Smooth muscle cell (in vitro differentiated cells): ENCODE measurements around the gene MCRS1. TPM values are rescaled to one million over a fixed set of nuclear protein-coding genes. Genes with fewer than 3 reads are reported as not detected.

ENCODE experiments used
- DNase-seq: peaks from one replicate; lab custom pipeline; 2025; ENCODE audit not compliant: unreplicated experiment; lab: John Stamatoyannopoulos, UW
- H2AFZ ChIP-seq: fragments of 200-600 bp; sonication (generic); 2 replicates; pipeline ENCODE4 v1.6.0; 2016; ENCODE audit warnings: antibody characterized with exemption, low read depth, mild to moderate bottlenecking
- H3F3A ChIP-seq: fragments of 200-600 bp; sonication (generic); 2 replicates; pipeline ENCODE4 v1.6.0; 2017; ENCODE audit warnings: antibody characterized with exemption, low read depth
- H3K27ac ChIP-seq: fragments of 200-600 bp; sonication (generic); 2 replicates; pipeline ENCODE4 v1.5.1; 2016; ENCODE audit warnings: low read depth, mild to moderate bottlenecking
- H3K27me3 ChIP-seq: fragments of 200-600 bp; sonication (generic); 2 replicates; pipeline ENCODE4 v1.6.1; 2016; ENCODE audit warnings: low read depth, mild to moderate bottlenecking
- H3K36me3 ChIP-seq: fragments of 200-600 bp; sonication (generic); 2 replicates; pipeline ENCODE4 v1.5.1; 2016; ENCODE audit warnings: low read depth
- H3K4me1 ChIP-seq: fragments of 200-600 bp; sonication (generic); 2 replicates; pipeline ENCODE4 v1.5.1; 2016; ENCODE audit warnings: low read depth
- H3K4me2 ChIP-seq: fragments of 200-600 bp; sonication (generic); 2 replicates; pipeline ENCODE4 v1.6.0; 2016; ENCODE audit warnings: mild to moderate bottlenecking
- H3K4me3 ChIP-seq: fragments of 200-600 bp; sonication (generic); 2 replicates; pipeline ENCODE4 v1.5.1; 2016; ENCODE audit warnings: mild to moderate bottlenecking
- H3K79me2 ChIP-seq: fragments of 200-600 bp; sonication (generic); 2 replicates; pipeline ENCODE4 v1.6.0; 2016; ENCODE audit warnings: low read depth, mild to moderate bottlenecking
- H3K9ac ChIP-seq: fragments of 200-600 bp; sonication (generic); 2 replicates; pipeline ENCODE4 v1.6.0; 2016; ENCODE audit warnings: low read depth
- H3K9me3 ChIP-seq: fragments of 200-600 bp; sonication (generic); replicated peaks from 2 replicates; pipeline ENCODE4 v1.5.1; 2016; ENCODE audit warnings: low read depth
- H4K20me1 ChIP-seq: fragments of 200-600 bp; sonication (generic); 2 replicates; pipeline ENCODE4 v1.6.0; 2016; ENCODE audit warnings: low read depth
- WGBS: methylation state at CpG from one replicate; pipeline ENCODE4 v1.1.7; 2016; ENCODE audit warnings: low lambda C conversion rate; 5-methylcytosine and 5-hydroxymethylcytosine counted together
- polyA plus RNA-seq: library from polyadenylated mRNA; unstranded; fragments of >200 nt; fragmentation: Nextera tagmentation; extraction: Ambion mirVana; gene quantifications from 2 replicates; pipeline ENCODE4 v1.2.1, GENCODE V29; 2016
- total RNA-seq: library from RNA; depleted of rRNA; stranded (reverse); fragments of >200 nt; gene quantifications from 2 replicates; pipeline ENCODE4 v1.2.3, GENCODE V29; 2014
- TF ChIP-seq, protein P1 (sequence below): fragments of 200-600 bp; sonication (generic); IDR thresholded peaks from 2 replicates; pipeline ENCODE4 v1.5.1; 2017; ENCODE audit warnings: borderline replicate concordance, mild to moderate bottlenecking, antibody characterized with exemption; ENCODE audit not compliant: insufficient read depth, poor library complexity, severe bottlenecking

The MCRS1 gene
- total and polyA plus RNA-seq, 2 experiments from 2014 or later, result 41.4 to 54.4 TPM

DNA sequence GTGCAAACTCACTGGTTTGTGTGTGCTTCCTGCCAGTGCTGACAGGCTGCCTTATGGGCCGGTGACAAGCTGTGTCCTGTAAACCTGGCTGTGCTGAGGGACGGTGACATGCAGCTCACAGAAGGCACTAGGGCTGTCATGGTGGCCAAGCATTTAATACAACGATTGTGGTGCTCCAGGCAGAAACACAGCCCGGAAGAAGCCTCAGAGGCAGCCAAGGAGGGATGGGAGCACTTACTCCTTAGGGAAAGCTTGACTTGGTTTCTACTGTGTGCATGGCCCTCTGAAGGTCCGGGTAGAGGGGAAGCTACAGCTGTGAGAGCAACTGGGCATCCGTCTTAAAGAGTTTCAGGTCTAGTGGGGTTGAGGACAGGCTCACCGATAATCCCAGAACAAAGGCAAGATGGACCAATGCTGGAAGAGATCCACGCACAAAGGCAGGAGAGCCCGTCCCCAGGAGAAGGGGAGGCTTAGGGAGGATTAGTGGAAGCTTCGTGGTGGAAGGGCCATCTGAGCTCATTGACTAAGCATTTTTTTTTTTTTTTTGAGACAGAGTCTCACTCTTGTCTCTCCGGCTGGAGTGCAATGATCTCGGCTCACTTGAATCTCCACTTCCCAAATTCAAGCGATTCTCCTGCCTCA, 10.7 kb upstream of the MCRS1 start:
- TF ChIP-seq, protein P1, sequence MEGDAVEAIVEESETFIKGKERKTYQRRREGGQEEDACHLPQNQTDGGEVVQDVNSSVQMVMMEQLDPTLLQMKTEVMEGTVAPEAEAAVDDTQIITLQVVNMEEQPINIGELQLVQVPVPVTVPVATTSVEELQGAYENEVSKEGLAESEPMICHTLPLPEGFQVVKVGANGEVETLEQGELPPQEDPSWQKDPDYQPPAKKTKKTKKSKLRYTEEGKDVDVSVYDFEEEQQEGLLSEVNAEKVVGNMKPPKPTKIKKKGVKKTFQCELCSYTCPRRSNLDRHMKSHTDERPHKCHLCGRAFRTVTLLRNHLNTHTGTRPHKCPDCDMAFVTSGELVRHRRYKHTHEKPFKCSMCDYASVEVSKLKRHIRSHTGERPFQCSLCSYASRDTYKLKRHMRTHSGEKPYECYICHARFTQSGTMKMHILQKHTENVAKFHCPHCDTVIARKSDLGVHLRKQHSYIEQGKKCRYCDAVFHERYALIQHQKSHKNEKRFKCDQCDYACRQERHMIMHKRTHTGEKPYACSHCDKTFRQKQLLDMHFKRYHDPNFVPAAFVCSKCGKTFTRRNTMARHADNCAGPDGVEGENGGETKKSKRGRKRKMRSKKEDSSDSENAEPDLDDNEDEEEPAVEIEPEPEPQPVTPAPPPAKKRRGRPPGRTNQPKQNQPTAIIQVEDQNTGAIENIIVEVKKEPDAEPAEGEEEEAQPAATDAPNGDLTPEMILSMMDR, result no peak
- 81% methylated on average over 13 of the region's 13 CpGs for WGBS
- H3K27ac ChIP-seq, result no peak overlapping the region

DNA sequence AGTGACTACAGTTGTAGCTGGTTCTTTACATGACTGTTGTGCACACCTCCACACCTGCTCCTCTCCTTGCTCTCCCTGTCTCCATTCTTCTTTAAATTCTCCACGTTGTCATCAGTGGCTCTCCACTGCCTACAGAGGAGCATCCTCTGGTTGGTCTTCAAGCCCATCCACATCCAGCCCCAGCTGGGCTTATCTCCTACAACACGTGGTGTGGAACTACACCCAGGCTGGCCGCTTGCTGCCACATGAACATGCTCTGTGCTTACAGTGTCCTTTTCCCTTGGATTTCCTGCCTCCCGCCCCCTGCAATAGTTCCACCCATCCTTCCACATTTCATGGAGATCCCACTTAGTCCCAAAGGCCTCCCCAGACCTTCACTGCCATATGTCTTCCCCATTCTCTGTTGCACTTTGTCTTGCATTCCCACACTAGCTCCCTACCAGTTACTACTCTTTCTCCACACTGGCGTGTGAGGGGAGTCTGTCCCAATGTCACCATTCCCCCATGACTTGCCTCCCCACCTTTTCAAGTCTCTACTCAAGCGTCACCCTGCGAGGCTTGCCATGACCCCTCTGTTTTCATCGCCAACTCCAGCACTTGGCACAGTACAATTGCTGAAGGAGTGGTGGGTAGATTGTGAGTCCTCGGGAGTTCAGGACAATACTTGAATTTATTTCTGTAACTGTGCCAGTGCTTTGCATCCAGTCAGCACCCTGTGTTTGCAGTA, 9.8 kb upstream of the MCRS1 start:
- Histone ChIP-seq H3K36me3 (no peaks in the 10 kb centered on the region), H3K4me2 (no peak overlapping the region), H3K27me3 (no peaks in the 10 kb centered on the region), H3K4me3 (no peak overlapping the region), H4K20me1 (peaks cover 21% of the 10 kb centered on the region), H3K4me1 (peaks cover 16% of the 10 kb centered on the region), H3K27ac (no peak overlapping the region), H2AFZ (no peak overlapping the region), H3F3A (no peaks in the 10 kb centered on the region), H3K9me3 (no peaks in the 10 kb centered on the region), H3K79me2 (no peaks in the 10 kb centered on the region), H3K9ac (no peak overlapping the region)
- TF ChIP-seq, protein P1, result no peak
- WGBS, result 92% methylated on average over 9 of the region's 9 CpGs
- no peak for DNase-seq

More for the DNA sequence above, 10.7 kb upstream of the MCRS1 start:
- H3K27me3 ChIP-seq, result no peaks in the 10 kb centered on the region
- H2AFZ ChIP-seq, result no peak overlapping the region
- no peak overlapping the region for H3K4me3 ChIP-seq
- H3K36me3 ChIP-seq, result no peaks in the 10 kb centered on the region
- H3K9me3 ChIP-seq, result no peaks in the 10 kb centered on the region
- H3F3A ChIP-seq, result no peaks in the 10 kb centered on the region
- no peaks in the 10 kb centered on the region for H3K79me2 ChIP-seq
- H3K4me1 ChIP-seq, result peaks cover 16% of the 10 kb centered on the region
- peaks cover 21% of the 10 kb centered on the region for H4K20me1 ChIP-seq
- no peak overlapping the region for H3K9ac ChIP-seq
- H3K4me2 ChIP-seq, result no peak overlapping the region
- no peak for DNase-seq

DNA sequence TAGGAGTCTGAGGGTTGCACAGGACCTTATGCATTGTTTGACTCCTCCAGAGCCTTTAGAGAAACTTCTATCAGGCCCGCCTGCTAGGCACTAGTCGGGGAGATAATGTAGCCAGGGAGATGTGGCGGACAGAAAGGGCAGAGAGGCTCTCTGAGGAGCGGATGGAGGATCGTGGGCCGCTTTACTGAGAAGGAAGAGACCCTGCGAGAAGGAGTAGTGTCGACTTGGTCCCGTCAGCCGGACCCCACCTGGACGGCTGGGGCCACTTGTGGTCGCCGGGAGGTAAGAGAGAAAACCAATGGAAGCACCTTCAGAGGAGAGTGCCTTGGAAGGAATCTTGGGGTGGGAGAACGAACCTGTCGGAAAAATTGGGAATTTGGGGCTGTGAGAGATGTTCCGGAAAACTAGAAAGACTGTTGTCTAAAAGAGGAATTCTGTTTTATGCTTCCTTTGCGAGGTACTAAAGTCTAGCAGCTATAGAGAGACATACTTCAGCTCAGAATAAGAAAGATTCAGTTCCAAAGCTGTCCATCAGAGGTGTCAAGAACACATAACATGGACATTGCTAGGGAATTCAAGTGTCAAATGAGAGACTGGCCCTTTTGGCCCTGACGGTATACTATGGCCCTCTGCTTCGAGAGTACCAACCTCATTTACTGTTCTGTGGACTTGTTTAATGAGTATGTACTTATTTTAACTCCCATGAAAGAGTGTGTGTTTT, 660 bp upstream of the MCRS1 start:
- H3K4me2 ChIP-seq, result peak overlapping the region; percentile 98
- peaks cover 11% of the 10 kb centered on the region for H3K4me1 ChIP-seq
- no peaks in the 10 kb centered on the region for H3K36me3 ChIP-seq
- 6% methylated on average over 19 of the region's 19 CpGs for WGBS
- no peaks in the 10 kb centered on the region for H4K20me1 ChIP-seq
- DNase-seq, result no peak
- H3K27me3 ChIP-seq, result no peaks in the 10 kb centered on the region
- no peaks in the 10 kb centered on the region for H3K9me3 ChIP-seq
- H3K4me3 ChIP-seq, result peak overlapping the region; percentile 84
- TF ChIP-seq, protein P1, result no peak
- peaks cover 36% of the 10 kb centered on the region for H3K79me2 ChIP-seq
- H3F3A ChIP-seq, result no peaks in the 10 kb centered on the region
- H3K9ac ChIP-seq, result peak overlapping the region; percentile 91
- peak overlapping the region; percentile 97 for H2AFZ ChIP-seq
- H3K27ac ChIP-seq, result peak overlapping the region; percentile 86
